ENCODE data around the gene TMEM125.

DNA sequence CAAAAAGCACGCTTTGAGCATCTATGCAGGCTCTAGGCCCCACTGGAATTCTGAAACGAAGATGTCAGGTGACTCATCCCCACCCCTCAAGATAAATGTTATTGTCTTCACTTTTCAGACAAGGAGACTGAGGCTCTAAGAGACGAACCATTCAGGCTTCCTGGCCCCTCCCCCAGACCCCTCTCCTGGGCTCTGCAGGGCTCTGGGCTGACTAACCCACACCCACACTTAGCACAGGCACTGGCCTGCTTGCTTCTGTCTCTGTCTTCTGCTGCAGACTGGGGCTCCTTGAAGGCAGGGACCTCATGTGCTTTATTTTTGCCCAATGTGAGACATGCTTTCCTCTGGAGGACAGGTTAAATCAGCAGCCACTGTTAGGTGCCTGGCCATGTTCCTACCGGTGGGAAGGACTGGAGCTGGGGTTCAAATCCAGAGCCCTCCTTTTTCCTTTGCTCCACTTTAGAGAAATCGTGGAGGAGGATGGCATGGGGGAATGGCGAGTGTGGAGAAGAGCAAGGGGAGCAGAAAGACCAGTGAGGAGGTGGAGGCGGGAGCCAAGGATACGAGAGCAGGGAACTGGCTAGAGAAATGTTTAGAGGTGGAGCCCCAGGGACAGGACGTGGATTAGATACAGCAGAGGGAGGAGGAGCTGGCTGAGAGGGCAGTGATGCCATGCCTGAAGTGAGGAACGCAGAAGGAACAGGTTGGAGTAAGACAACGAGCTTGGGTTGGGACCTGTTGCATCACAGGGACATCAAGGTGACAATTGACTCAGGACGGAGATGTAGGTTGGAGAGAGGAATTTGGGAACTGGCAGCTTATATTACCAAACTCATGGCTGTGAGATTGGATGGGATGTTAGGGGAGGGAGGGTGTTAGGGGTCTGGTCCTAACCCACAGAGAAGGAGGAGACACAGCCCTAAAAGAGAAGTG is 1.7 kb downstream of the TMEM125 start:
- TF ChIP-seq POLR2A (IDR thresholded peaks at IDR 0.05), result no peak
- TF ChIP-seq, protein P1, sequence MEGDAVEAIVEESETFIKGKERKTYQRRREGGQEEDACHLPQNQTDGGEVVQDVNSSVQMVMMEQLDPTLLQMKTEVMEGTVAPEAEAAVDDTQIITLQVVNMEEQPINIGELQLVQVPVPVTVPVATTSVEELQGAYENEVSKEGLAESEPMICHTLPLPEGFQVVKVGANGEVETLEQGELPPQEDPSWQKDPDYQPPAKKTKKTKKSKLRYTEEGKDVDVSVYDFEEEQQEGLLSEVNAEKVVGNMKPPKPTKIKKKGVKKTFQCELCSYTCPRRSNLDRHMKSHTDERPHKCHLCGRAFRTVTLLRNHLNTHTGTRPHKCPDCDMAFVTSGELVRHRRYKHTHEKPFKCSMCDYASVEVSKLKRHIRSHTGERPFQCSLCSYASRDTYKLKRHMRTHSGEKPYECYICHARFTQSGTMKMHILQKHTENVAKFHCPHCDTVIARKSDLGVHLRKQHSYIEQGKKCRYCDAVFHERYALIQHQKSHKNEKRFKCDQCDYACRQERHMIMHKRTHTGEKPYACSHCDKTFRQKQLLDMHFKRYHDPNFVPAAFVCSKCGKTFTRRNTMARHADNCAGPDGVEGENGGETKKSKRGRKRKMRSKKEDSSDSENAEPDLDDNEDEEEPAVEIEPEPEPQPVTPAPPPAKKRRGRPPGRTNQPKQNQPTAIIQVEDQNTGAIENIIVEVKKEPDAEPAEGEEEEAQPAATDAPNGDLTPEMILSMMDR (IDR thresholded peaks at IDR 0.05), result no peak

Data from heart left ventricle (tissue), 13 donors.